Measurements from ENCODE around the gene CNTNAP2. TPM values are rescaled to one million over a fixed set of nuclear protein-coding genes. Genes with fewer than 3 reads are reported as not detected.

CNTNAP2 gene
- total RNA-seq, 2 experiments from 2014 or later, result not detected

GRCh38 chr7:147041438-147041837 lies 924.8 kb downstream of the CNTNAP2 start:
- ChIA-PET CTCF (no interaction called here), POLR2A (no interaction called here)
- no peaks in the 10 kb centered on the region for H3K4me1 Mint-ChIP-seq (ENCODE audit: low read depth)
- H3K4me3 Mint-ChIP-seq, result no peak overlapping the region
- Histone ChIP-seq H3K4me3 (ENCODE audit: low read length) (no peak overlapping the region), H3K4me1 (ENCODE audit: insufficient read depth, low read length) (no peaks in the 10 kb centered on the region), H3K36me3 (ENCODE audit: insufficient read depth, low read length) (no peaks in the 10 kb centered on the region), H3K9me3 (ENCODE audit: control insufficient read depth in 1 of 2, insufficient read depth in 1 of 2, low read length in 2 of 2) (no peaks in the 10 kb centered on the region), H3K27ac (ENCODE audit: low read depth in 1 of 2, low read length in 2 of 2) (no peak overlapping the region), H3K27me3 (ENCODE audit: control insufficient read depth in 1 of 2, insufficient read depth in 2 of 2, low read length in 2 of 2) (no peaks in the 10 kb centered on the region)
- H3K27me3 Mint-ChIP-seq, result no peaks in the 10 kb centered on the region
- TF ChIP-seq CTCF (IDR thresholded peaks at IDR 0.05), result no peak
- ATAC-seq (ENCODE audit: poor library complexity) (no peak), DNase-seq (no peak)
- no peak overlapping the region for H3K27ac Mint-ChIP-seq
- intact Hi-C loops (cut with DNase I, micrococcal nuclease), result no loop called here
- H3K36me3 Mint-ChIP-seq (ENCODE audit: low read depth), result no peaks in the 10 kb centered on the region
- peaks cover 2% of the 10 kb centered on the region for H3K9me3 Mint-ChIP-seq

DNA sequence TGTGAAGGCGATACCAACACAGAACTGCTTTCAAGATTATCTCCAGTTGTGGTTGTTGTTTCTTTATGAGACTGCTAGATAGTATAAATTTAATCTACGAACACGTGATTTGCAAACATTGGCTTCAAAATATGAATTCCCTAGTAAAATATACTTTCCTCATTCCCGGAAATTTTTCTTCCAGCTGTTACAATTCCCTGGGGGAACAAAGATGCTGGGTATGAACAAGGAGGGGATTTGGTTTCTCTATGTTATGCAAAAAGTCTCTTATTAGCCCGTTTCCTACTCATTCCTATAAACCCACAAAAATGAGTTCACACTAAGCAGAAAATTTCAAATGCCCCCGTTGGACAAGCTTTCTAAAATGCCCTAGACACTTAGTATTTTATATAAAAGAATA lies 928.3 kb downstream of the CNTNAP2 start:
- Mint-ChIP-seq H3K36me3 (ENCODE audit: low read depth) (no peaks in the 10 kb centered on the region), H3K27me3 (no peaks in the 10 kb centered on the region), H3K27ac (no peak overlapping the region), H3K4me3 (no peak overlapping the region), H3K9me3 (no peaks in the 10 kb centered on the region), H3K4me1 (ENCODE audit: low read depth) (no peaks in the 10 kb centered on the region)
- DNase-seq, result no peak
- H3K36me3 ChIP-seq (ENCODE audit: insufficient read depth, low read length), result no peaks in the 10 kb centered on the region
- no peaks in the 10 kb centered on the region for H3K4me1 ChIP-seq (ENCODE audit: insufficient read depth, low read length)
- no peak for TF ChIP-seq CTCF (IDR thresholded peaks at IDR 0.05)
- no peak overlapping the region for H3K4me3 ChIP-seq (ENCODE audit: low read length)
- intact Hi-C loops (cut with DNase I, micrococcal nuclease), result no loop called here
- no peaks in the 10 kb centered on the region for H3K27me3 ChIP-seq (ENCODE audit: control insufficient read depth in 1 of 2, insufficient read depth in 2 of 2, low read length in 2 of 2)
- no peak for ATAC-seq (ENCODE audit: poor library complexity)
- ChIA-PET POLR2A (no interaction called here), CTCF (no interaction called here)
- no peak overlapping the region for H3K27ac ChIP-seq (ENCODE audit: low read depth in 1 of 2, low read length in 2 of 2)
- H3K9me3 ChIP-seq (ENCODE audit: control insufficient read depth in 1 of 2, insufficient read depth in 1 of 2, low read length in 2 of 2), result peaks cover 0 to 3% of the 10 kb centered on the region in 2 experiments

- no peak overlapping the region for H3K4me3 ChIP-seq (ENCODE audit: low read length)
- ChIA-PET POLR2A (no interaction called here), CTCF (no interaction called here)
- H3K4me1 Mint-ChIP-seq (ENCODE audit: low read depth), result no peaks in the 10 kb centered on the region
- peaks cover 0 to 3% of the 10 kb centered on the region in 2 experiments for H3K9me3 ChIP-seq (ENCODE audit: control insufficient read depth in 1 of 2, insufficient read depth in 1 of 2, low read length in 2 of 2)
- no peaks in the 10 kb centered on the region for H3K27me3 Mint-ChIP-seq
- DNase-seq, result no peak
- no peak for ATAC-seq (ENCODE audit: poor library complexity)
- no peak overlapping the region for H3K27ac Mint-ChIP-seq
- no peaks in the 10 kb centered on the region for H3K27me3 ChIP-seq (ENCODE audit: control insufficient read depth in 1 of 2, insufficient read depth in 2 of 2, low read length in 2 of 2)
- TF ChIP-seq CTCF (IDR thresholded peaks at IDR 0.05), result no peak
- H3K9me3 Mint-ChIP-seq, result no peaks in the 10 kb centered on the region
- no peaks in the 10 kb centered on the region for H3K4me1 ChIP-seq (ENCODE audit: insufficient read depth, low read length)
- H3K27ac ChIP-seq (ENCODE audit: low read depth in 1 of 2, low read length in 2 of 2), result no peak overlapping the region
- intact Hi-C loops (cut with DNase I, micrococcal nuclease), result no loop called here
- no peaks in the 10 kb centered on the region for H3K36me3 Mint-ChIP-seq (ENCODE audit: low read depth)
- no peak overlapping the region for H3K4me3 Mint-ChIP-seq
- H3K36me3 ChIP-seq (ENCODE audit: insufficient read depth, low read length), result no peaks in the 10 kb centered on the region
Observed at GRCh38 chr7:147047696-147048095, 931.1 kb downstream of the CNTNAP2 start.

Measured in CD4-positive, alpha-beta T cell (primary cell).